NCI-H460 (cell line): ENCODE measurements around the gene FTO. TPM values are rescaled to one million over a fixed set of nuclear protein-coding genes. Genes with fewer than 3 reads are reported as not detected.
"Not testable (repeated sequence)": the region's sequence is repeated elsewhere in the genome, so short reads cannot be mapped to it uniquely, and the experiment has no call there.

Experiments used
- DNase-seq: peaks from one replicate; pipeline ENCODE4 v3.0.0-alpha.2; 2016; ENCODE audit warnings: low read depth; ENCODE audit errors: extremely low read depth
- total RNA-seq: library from RNA; depleted of rRNA; stranded (reverse); fragments of >200 nt; shearing (Covaris generic); gene quantifications from 2 replicates; pipeline ENCODE4 v1.2.3, GENCODE V29; 2014

FTO gene
- total RNA-seq, 1 experiment from 2014 or later: 41.2 TPM

GRCh38 chr16:53848950-53849349 lies 145.0 kb downstream of the FTO start:
- DNase-seq: no peak

- no peak for DNase-seq
Observed at GRCh38 chr16:53849585-53849984, 145.6 kb downstream of the FTO start.

- DNase-seq: no peak
Observed at GRCh38 chr16:53849994-53850393, 146.0 kb downstream of the FTO start.

GRCh38 chr16:53852678-53853077 lies 148.7 kb downstream of the FTO start:
- no peak for DNase-seq

GRCh38 chr16:53855056-53855455 lies 151.1 kb downstream of the FTO start:
- DNase-seq: no peak

- no peak for DNase-seq
Observed at GRCh38 chr16:53855511-53855910, 151.6 kb downstream of the FTO start.

GRCh38 chr16:53859995-53860540 lies 156.1 kb downstream of the FTO start:
- no peak for DNase-seq

GRCh38 chr16:53863861-53864260 lies 159.9 kb downstream of the FTO start:
- no peak for DNase-seq

- DNase-seq: no peak
Observed at GRCh38 chr16:53864819-53865493, 161.0 kb downstream of the FTO start.

GRCh38 chr16:53865494-53865863 lies 161.5 kb downstream of the FTO start:
- DNase-seq: no peak

GRCh38 chr16:53866520-53866919 lies 162.6 kb downstream of the FTO start:
- DNase-seq: no peak

- DNase-seq: no peak
Observed at GRCh38 chr16:53870831-53871230, 166.9 kb downstream of the FTO start.

- DNase-seq: no peak
Observed at GRCh38 chr16:53872248-53873221, 168.6 kb downstream of the FTO start.

- DNase-seq: no peak
Observed at GRCh38 chr16:53876811-53877210, 172.9 kb downstream of the FTO start.

GRCh38 chr16:53878216-53878615 lies 174.3 kb downstream of the FTO start:
- DNase-seq: no peak

- DNase-seq: peak; percentile 79
Observed at GRCh38 chr16:53881371-53881770, 177.4 kb downstream of the FTO start.

- no peak for DNase-seq
Observed at GRCh38 chr16:53882310-53882709, 178.4 kb downstream of the FTO start.

GRCh38 chr16:53884748-53885147 lies 180.8 kb downstream of the FTO start:
- DNase-seq: no peak

GRCh38 chr16:53886482-53887378 lies 182.8 kb downstream of the FTO start:
- DNase-seq: no peak

GRCh38 chr16:53888222-53888621 lies 184.3 kb downstream of the FTO start:
- no peak for DNase-seq

- not testable (repeated sequence) for DNase-seq
Observed at GRCh38 chr16:53890877-53891276, 186.9 kb downstream of the FTO start.
